ENCODE measurements around the gene MSMO1. TPM values are rescaled to one million over a fixed set of nuclear protein-coding genes. Genes with fewer than 3 reads are reported as not detected.

The MSMO1 gene
- total and polyA plus RNA-seq, 10 of the 15 experiments (the other 5 are each of a cell fraction or from before 2014, with no cell fraction given), result 63.6 to 168 (median 105) TPM

DNA sequence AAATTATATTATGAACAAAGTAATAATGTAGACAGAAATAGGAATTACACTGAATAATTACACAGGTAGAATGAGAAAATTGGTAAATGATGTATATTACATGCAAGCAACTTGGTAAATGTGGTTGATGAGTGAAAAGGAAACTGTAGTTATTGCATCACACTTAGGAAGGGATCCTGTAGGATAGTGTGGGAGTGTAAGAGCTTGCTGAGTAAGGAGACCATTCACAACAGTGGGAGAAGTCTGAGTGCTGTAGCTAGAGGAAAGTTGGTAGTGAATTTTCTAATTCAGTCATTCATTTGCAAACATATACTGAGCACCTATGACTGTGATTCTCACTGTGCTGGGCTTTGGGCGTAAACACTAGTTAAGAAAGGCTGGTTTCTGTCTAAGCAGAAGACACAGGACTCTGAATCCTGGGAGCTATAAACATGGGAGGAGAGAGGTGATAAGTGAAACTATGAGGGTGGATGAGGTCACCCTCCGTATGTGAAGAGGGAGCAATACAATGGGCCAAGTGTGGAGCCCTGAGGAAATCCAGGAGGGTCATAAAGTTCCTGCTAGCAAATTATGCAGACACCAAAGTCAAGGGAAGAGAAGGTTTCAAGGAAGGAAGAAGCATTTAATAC is 37.1 kb downstream of the MSMO1 start:
- no peak for FAIRE-seq
- BruUV-seq (replicated peaks), result no TSS peak
- no peak overlapping the region for H3K9ac ChIP-seq (ENCODE audit: control insufficient read depth, insufficient read depth, low read length)
- DNase-seq (ENCODE audit: low read depth, low spot score), result no peak
- ATAC-seq, result no peak
- H3K36me3 ChIP-seq (ENCODE audit: control insufficient read depth in 2 of 2, insufficient read depth in 2 of 2, low read length in 1 of 2), result no peaks in the 10 kb centered on the region
- in situ Hi-C loops (cut with MboI), result no loop called here
- WGBS (ENCODE audit: insufficient coverage, insufficient replicate concordance, low lambda C conversion rate, missing lambda C conversion rate), result 85% methylated on average over 2 of the region's 2 CpGs
- no peaks in the 10 kb centered on the region for H4K20me1 ChIP-seq (ENCODE audit: control insufficient read depth, insufficient read depth)
- peaks cover 0 to 3% of the 10 kb centered on the region in 2 experiments; a peak in 1 of 4 replicates for H3K27me3 ChIP-seq (replicated peaks in 1 of 2; ENCODE audit: control insufficient read depth in 2 of 2, insufficient read depth in 2 of 2, low read length in 1 of 2)
- RAD21 ChIA-PET (ENCODE audit: unreplicated experiment), result interaction anchor here (1.3 kb wide), 1 partner anchor 15 kb away, joined by 4 read pairs; no protein-coding TSS in a partner anchor
- no peaks in the 10 kb centered on the region for H3K79me2 ChIP-seq (ENCODE audit: control insufficient read depth, insufficient read depth, low read length)
- TF ChIP-seq EED (IDR thresholded peaks at IDR 0.05; ENCODE audit: low read depth) (no peak), ATF2 (IDR thresholded peaks at IDR 0.05; ENCODE audit: low read length) (no peak), BACH1 (IDR thresholded peaks at IDR 0.05; ENCODE audit: borderline replicate concordance) (no peak), RAD21 (IDR thresholded peaks at IDR 0.05; ENCODE audit: insufficient read depth, low read depth, low read length) (no peak), FOXM1 (IDR thresholded peaks at IDR 0.05; ENCODE audit: low read depth, low read length) (no peak), ZBTB33 (IDR thresholded peaks at IDR 0.05) (no peak), TBL1XR1 (IDR thresholded peaks at IDR 0.05; ENCODE audit: low read depth, low read length) (no peak), NFYA (IDR thresholded peaks at IDR 0.05; ENCODE audit: borderline replicate concordance, low read depth, low read length) (no peak), CBFB (IDR thresholded peaks at IDR 0.05; ENCODE audit: low read depth) (no peak), ESRRA (IDR thresholded peaks at IDR 0.05; ENCODE audit: low read length) (no peak), NFYB (IDR thresholded peaks at IDR 0.05; ENCODE audit: insufficient read depth, low read depth, low read length) (no peak), CHD4 (IDR thresholded peaks at IDR 0.05) (no peak)
- TF ChIP-seq, protein P1, sequence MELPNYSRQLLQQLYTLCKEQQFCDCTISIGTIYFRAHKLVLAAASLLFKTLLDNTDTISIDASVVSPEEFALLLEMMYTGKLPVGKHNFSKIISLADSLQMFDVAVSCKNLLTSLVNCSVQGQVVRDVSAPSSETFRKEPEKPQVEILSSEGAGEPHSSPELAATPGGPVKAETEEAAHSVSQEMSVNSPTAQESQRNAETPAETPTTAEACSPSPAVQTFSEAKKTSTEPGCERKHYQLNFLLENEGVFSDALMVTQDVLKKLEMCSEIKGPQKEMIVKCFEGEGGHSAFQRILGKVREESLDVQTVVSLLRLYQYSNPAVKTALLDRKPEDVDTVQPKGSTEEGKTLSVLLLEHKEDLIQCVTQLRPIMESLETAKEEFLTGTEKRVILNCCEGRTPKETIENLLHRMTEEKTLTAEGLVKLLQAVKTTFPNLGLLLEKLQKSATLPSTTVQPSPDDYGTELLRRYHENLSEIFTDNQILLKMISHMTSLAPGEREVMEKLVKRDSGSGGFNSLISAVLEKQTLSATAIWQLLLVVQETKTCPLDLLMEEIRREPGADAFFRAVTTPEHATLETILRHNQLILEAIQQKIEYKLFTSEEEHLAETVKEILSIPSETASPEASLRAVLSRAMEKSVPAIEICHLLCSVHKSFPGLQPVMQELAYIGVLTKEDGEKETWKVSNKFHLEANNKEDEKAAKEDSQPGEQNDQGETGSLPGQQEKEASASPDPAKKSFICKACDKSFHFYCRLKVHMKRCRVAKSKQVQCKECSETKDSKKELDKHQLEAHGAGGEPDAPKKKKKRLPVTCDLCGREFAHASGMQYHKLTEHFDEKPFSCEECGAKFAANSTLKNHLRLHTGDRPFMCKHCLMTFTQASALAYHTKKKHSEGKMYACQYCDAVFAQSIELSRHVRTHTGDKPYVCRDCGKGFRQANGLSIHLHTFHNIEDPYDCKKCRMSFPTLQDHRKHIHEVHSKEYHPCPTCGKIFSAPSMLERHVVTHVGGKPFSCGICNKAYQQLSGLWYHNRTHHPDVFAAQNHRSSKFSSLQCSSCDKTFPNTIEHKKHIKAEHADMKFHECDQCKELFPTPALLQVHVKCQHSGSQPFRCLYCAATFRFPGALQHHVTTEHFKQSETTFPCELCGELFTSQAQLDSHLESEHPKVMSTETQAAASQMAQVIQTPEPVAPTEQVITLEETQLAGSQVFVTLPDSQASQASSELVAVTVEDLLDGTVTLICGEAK (IDR thresholded peaks at IDR 0.05; ENCODE audit: borderline replicate concordance), result no peak
- H3K4me3 ChIP-seq, result no peak overlapping the region
- no peaks in the 10 kb centered on the region for H3K4me1 ChIP-seq (ENCODE audit: control insufficient read depth, insufficient read depth, low read length)
- no peak overlapping the region for H3K4me2 ChIP-seq (ENCODE audit: control insufficient read depth, insufficient read depth)
- H2AFZ ChIP-seq (ENCODE audit: control insufficient read depth, low read depth, low read length), result no peak overlapping the region
- SMC1A ChIA-PET (ENCODE audit: uncharacterized antibody, unreplicated experiment), result interaction anchor here (0.6 to 1.8 kb wide), 2 partner anchors 117 to 234 kb away, joined by 3 to 4 read pairs; no protein-coding TSS in a partner anchor
- POLR2A ChIA-PET, result no interaction called here
- no peaks in the 10 kb centered on the region for H3K9me3 ChIP-seq (replicated peaks; ENCODE audit: control insufficient read depth, insufficient read depth, low read length)
- CTCF ChIA-PET, result no interaction called here
- H3K27ac ChIP-seq (ENCODE audit: control insufficient read depth, insufficient read depth), result no peak overlapping the region
- intact Hi-C loops (cut with micrococcal nuclease; ENCODE audit: unreplicated experiment), result no loop called here

Data from GM12878 (cell line).